DMS 273 (cell line): ENCODE measurements around the gene MPPED1.
A peak's percentile ranks its signal among the peaks of the same experiment; 100 is the strongest.

ENCODE experiments used
- DNase-seq: peaks from one replicate; lab custom pipeline; 2025; ENCODE audit not compliant: unreplicated experiment; lab: John Stamatoyannopoulos, UW

The MPPED1 gene

GRCh38 chr22:43535741-43536140 lies 123.9 kb downstream of the MPPED1 start:
- DNase-seq, result no peak

- peak; percentile 2 for DNase-seq
These were observed 125.3 kb downstream of the MPPED1 start for GRCh38 chr22:43537019-43537585.

DNA sequence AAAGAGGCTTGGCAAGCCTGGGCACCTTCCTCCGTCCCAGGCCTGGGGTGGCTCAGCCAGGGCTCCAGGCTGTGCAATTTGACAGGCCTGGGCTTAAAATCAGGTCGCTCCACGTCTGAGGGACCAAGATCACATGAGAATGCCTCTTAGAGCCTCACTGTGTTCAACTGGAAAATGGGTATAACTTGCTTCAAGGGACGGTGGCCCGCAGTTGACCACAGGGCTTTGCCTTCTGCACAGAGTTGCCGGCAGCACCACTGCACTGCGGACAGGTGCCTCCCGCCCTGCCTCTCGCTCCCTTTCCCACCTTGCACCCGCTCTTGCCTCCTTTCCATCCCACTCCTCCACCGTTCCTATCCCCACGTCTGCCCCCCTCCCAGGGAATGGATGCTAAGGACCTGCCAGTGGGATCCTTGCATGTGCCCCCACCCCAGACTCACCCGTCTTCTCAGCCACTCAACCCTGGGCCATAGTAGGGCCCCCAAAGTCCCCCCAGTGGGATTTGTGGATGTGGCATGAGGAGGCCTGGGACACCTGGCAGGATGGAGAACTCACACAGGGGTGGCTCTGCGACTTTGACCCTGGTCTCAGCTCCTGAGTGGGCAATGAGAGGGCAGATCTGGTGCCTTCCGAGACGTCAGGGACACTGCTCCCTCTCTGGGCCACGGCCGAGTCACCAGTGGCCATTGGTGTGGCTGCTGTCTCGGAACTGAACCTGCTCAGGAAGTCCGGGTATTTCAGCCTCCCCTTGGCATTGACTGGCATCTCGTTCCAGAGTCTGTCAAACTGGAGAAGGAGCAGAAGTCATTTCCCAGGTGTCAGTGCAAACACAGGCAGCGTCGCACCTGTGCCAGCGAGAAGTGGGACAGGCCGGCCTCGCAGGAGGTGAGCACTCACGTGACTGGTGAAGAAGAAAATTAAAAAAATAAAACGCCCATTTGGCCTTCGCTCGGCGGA lies 128.0 kb downstream of the MPPED1 start:
- DNase-seq, result no peak

- DNase-seq, result no peak
These were observed 128.7 kb downstream of the MPPED1 start for GRCh38 chr22:43540529-43540923.

DNA sequence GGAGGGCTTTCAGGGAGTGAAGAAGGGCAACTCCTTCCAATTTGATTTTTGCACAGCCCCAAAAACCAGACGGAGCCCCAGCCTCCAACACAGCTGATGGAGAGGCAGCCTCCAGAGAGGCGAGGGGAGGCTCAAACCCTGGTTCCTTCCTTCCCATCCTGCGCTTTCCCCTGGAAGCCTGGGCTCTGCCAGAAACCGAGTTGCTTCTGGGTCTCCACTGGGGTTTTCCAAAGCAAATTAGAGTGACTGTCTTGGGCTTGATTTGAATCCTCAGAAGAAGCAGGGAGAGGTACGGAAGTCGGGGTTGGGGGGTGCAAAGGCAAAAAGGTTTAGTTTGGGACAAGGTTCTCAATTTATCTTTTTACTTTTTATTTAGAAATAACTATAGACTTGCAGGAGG lies 129.2 kb downstream of the MPPED1 start:
- DNase-seq, result no peak

DNA sequence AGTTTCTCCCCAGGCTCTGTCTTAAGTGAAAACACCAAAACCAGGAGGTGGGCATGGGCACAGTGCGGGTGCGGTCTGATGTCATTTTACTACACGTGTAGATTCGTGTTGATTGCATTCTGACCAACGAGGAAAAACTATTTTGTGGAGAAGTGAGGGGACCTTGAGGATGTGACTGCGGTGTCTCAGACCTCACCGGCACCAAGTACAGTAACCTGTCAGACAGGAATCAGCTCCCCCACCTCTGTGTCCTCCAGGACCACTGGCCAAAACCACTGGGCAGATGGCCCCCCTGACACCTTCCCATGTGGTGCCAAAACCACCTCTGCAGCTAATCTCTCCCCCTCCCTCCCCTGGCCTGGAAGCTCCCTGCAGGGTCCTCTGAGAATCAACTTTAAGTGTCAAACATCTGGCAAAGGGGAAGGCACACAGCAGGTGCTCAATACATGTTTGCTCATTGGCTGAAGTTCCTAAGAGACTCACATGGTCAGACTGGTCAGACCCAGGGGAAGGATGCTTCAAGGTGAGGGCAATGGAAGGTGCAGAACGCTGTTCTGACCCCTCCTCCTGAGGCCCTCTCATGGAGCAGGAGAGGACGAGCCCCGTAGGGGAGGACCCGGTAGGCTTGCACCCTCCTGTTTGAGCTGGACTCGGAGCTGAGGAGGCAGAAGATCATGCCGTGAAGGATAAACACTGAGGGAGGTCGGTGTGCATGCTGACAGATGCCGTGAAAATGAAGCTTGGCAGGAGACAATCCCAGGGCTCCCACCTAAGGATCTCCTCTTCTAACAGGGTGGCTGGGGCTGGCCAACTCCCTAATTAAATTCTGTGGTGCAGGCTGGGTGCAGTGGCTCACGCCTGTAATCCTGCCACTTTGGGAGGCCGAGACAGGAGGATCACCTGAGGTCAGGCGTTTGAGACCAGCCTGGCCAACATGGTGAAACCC lies 129.9 kb downstream of the MPPED1 start:
- DNase-seq, result no peak

DNA sequence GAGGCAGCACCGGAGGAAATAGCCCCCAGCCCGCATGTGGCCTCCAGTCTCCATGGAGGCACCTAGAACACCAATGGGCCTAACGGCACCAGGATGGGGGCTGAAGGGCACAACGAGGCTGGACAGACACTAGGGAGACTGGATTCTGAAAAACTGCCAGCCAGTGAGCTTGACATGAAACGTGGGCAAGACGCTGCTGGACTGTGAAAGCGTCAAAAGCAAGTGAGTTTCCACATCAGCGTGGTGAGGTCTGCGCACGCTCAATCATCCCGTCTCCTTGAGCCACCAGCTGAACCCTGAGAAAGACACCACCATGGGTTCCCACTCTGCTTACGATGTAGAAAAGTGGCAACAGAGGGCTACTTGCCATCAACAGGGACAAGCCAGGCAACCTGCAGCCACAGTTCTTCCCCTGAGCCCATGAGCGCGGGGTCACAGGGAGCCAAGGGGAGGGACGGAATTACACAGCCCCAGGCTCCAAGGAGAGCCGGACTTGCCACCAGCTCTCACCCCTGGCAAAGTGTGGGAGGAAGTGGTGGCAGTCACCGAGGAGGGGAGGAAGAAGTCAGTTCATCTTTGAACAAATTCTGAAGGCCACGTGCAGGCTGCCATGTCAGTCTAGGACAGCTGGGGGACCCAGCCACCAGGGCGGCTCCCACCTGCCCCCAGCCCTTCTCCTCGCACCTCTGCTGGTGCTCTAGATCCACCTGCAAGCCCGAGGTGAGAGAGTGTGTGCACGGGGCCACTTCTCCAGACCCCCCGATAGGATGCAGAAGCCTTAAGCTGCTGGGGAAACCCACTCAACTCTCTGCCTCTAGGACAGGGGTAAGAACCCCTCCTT lies 131.1 kb downstream of the MPPED1 start:
- DNase-seq, result no peak

GRCh38 chr22:43543522-43544288 lies 131.9 kb downstream of the MPPED1 start:
- DNase-seq, result no peak

GRCh38 chr22:43544289-43544673 lies 132.5 kb downstream of the MPPED1 start:
- DNase-seq, result no peak

DNA sequence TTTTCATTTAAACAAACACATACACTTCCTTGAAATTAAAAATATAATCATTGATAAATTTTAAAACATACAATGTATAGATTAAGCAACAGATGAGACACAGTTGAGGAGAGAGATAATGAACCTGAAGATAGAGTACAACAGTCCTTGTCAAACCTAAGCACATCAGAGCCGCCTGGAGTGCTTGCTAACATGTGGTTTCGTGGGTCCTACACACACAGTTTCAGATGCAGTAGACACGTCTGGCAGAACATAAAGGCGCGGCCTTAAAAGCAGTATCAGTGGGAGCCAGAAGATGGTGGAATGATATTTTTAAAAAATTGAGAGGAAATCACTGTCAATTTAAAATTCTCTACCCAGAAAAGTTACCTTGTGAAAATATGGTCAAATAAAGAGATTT lies 134.4 kb downstream of the MPPED1 start:
- DNase-seq, result no peak

- no peak for DNase-seq
These were observed 138.3 kb downstream of the MPPED1 start for GRCh38 chr22:43550024-43550620.

DNA sequence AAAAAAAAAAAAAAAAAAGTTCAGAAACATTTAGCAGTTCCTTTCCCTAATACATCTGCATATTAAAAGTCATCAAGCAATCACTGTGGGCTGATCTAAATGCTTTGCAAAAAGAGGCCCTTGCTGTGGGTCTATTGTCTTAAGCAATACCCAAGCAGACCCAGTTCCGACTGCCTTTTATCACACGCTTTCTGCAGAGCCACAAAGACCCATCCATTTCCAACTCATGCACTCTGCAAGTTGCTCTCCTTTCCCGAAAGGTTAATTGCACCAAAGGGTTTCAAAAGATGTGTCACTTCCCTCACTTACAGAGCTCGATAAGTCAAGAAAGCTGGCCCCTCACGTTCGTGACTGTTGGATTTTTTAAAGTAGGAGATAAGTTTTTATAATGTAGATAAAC lies 138.9 kb downstream of the MPPED1 start:
- DNase-seq, result no peak

- DNase-seq, result no peak
These were observed 141.8 kb downstream of the MPPED1 start for GRCh38 chr22:43553451-43554258.

DNA sequence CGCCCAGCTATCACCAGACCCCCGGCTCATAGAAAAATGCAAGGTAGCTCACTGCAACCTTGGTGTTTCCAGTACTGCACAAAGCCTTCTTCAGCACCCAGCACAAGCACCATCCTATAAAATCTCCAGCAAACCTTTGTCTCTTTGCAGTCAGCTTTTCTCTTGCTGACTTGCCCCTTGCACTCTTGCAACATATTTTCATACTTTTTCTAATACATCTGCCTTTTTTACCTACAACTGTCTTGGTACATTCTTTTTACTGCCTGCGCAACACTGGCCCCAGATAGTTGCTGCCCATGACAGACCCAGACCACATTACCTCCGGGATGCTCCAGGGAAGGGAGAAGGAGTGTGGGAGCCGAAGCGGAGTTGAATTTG lies 142.4 kb downstream of the MPPED1 start:
- no peak for DNase-seq

- DNase-seq, result no peak
These were observed 143.0 kb downstream of the MPPED1 start for GRCh38 chr22:43554694-43555365.

- no peak for DNase-seq
These were observed 144.0 kb downstream of the MPPED1 start for GRCh38 chr22:43555561-43556515.
